ENCODE measurements around the gene NOTCH2.

DNA sequence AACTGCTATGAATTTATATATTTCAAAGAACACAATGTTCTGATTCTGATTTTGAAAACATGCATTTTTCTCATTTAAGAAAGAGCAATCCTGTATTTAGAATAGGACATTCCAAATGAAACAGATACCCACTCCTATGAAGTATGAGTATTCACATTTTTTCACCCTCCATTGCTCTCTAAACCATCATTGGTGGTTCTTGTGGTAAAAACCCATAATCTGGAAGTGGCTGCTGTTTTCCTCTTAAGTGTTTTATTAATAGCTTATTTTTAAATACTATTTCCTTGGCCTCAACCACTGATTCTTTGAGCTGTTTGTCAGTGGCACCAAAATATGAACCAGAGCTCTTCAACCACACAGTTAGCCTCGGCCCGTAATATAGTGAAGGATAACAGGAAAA lies 113.2 kb downstream of the NOTCH2 start:
- TF ChIP-seq, protein P1, sequence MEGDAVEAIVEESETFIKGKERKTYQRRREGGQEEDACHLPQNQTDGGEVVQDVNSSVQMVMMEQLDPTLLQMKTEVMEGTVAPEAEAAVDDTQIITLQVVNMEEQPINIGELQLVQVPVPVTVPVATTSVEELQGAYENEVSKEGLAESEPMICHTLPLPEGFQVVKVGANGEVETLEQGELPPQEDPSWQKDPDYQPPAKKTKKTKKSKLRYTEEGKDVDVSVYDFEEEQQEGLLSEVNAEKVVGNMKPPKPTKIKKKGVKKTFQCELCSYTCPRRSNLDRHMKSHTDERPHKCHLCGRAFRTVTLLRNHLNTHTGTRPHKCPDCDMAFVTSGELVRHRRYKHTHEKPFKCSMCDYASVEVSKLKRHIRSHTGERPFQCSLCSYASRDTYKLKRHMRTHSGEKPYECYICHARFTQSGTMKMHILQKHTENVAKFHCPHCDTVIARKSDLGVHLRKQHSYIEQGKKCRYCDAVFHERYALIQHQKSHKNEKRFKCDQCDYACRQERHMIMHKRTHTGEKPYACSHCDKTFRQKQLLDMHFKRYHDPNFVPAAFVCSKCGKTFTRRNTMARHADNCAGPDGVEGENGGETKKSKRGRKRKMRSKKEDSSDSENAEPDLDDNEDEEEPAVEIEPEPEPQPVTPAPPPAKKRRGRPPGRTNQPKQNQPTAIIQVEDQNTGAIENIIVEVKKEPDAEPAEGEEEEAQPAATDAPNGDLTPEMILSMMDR (IDR thresholded peaks at IDR 0.05 in 4 of 5, conservative IDR thresholded peaks at IDR 0.05 in 1 of 5): no peak
- no peak for TF ChIP-seq POLR2A (IDR thresholded peaks at IDR 0.05)

All from gastrocnemius medialis (tissue), 4 donors.